ENCODE measurements around the gene CRAMP1. TPM values are rescaled to one million over a fixed set of nuclear protein-coding genes. Genes with fewer than 3 reads are reported as not detected.
A peak's percentile ranks its signal among the peaks of the same experiment; 100 is the strongest.
"Not testable (repeated sequence)": the region's sequence is repeated elsewhere in the genome, so short reads cannot be mapped to it uniquely, and the experiment has no call there.

Gene CRAMP1
- total RNA-seq, 1 experiment from 2014 or later: 9.1 TPM

DNA sequence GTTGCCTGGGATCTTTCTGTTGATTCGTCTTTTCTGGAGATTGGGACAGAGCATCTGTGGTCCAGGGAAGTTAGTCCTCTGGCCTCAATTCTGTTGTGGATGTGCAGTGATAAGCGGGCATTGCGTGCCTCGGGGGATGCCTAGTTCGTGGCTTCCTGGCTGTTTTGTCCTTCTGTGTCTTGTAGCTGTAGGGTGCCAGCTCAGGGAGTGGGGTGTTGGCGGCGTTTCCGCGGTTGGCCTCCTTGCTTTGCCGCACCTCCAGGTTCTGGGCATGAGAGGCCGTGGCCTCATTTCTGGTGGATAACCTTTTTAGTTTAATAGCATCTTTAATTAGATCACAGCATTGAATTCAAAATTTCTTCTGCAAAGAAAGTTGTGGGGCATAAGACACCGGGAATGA, 64.5 kb downstream of the CRAMP1 start:
- DNase-seq (ENCODE audit: extremely low read depth, low read depth): no peak

DNA sequence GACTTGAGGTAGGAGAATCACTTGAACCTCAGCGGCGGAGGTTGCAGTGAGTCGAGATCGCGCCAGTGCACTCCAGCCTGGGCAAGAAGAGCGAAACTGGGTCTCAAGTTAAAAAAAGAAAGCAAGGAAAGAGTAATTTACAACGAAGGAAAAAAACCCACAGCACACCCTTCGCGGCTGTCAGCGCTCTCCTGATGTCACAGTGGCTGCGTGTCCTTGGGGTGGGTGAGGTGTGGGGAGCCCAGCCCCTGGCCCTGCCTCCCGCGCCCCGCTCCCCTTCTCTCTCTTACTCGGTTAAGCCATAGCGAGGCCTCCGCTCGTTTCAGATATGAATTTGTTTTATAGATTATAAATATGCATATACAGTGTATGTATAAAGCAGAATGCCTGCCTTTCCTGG, 65.2 kb downstream of the CRAMP1 start:
- no peak for DNase-seq (ENCODE audit: extremely low read depth, low read depth)

DNA sequence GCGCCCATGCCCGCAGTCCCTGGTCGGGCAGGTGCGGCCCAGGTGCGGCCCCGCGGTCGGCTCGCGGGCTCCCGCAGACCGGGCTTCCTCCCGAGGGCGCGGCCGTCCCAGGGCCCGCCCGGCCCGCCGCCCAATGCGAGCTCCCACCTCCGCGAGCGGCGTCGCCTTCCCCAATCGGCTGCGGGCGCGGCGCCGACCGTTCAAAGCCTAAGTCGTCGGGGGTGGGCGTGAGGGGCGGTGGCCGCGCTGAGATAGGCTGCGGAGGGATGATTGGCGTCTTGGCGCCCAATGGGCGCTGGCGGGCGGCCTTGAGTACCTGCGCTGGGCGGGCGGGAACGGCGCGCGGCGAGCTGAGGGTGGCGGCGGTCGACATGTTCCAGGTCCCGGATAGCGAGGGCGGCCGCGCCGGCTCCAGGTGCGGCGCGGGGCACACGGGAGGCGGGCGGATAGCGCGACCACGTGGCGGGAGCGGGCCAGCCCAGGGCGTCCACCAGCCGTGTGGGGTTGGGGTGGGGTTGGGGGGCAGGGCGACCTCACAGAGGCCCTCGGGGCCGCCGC, 65.9 kb downstream of the CRAMP1 start, which contains the start of gene JPT2:
Gene JPT2 (plus strand): TSS at position 338 of the 558 bp plus-strand sequence. CDS start 34 bp downstream, at position 372.
- DNase-seq (ENCODE audit: extremely low read depth, low read depth): peak; percentile 96

DNA sequence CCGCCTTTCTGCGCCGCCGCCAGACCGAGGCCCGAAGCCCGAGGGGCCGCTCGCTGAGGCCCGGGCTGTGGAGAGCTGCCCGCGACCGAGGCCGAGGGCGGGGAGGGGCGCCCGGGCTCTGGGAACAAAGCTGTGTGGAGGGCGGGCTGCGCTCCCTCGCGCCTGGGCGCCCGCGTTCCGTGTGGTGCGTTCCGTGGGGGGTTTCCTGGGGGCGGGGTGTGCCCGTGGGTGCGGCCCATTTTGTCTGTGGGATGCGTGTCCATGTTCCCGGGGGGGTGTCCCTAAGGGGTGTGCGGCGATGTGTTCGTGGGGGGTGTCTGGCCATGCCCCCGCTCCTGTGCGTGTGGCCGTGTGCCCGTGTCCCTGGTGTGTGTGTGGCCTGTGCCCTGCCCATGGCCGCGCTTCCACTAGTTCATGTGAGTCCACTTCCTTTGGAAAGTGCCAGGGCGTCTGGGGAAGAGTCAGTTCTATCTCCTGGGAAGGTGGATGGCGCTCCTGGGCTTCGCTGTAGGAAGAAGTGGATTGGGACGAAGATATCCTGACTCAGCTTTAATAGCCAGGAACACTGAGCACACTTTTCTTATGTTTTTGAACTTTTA, 66.4 kb downstream of the CRAMP1 start:
- DNase-seq (ENCODE audit: extremely low read depth, low read depth): peak; percentile 24

DNA sequence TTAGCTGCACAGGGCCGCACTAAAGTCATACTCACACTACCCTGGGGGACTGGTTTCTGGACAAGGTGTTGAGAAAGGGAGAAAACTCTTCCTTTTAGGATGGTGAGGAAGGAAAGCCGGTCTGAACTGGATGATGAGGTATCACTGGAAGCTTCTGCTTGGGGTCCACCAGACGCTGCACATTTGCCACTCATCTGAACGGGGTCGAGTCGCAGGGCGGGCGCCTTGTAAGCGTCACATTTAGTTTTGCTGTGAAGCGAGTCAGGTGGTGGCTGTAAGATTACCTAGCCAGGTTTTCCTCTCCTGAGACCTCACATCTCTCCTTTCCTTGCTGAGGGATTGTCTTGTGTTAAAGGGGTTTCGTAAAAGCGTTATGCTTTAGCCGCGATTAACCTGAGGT, 68.2 kb downstream of the CRAMP1 start:
- DNase-seq (ENCODE audit: extremely low read depth, low read depth): no peak

DNA sequence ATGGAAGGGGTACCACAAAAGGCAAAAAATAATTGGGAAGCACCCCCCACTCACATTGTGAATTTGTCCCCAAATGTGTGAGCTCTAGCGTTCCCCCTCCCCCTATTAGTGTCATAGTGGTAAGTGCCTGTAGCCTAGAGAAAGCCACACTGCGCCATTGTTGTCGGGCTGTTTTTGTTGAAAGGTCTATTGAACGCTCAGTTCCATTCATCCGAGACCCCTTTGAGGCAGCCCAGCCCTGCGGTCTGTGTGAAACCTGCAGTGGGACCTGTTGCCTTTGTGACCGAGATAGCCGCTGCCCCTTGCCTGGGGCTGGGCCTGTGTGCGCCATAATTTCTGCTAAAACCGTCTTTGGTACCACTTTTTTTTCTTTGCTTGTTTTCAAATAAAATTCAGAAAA, 68.9 kb downstream of the CRAMP1 start:
- no peak for DNase-seq (ENCODE audit: extremely low read depth, low read depth)

DNA sequence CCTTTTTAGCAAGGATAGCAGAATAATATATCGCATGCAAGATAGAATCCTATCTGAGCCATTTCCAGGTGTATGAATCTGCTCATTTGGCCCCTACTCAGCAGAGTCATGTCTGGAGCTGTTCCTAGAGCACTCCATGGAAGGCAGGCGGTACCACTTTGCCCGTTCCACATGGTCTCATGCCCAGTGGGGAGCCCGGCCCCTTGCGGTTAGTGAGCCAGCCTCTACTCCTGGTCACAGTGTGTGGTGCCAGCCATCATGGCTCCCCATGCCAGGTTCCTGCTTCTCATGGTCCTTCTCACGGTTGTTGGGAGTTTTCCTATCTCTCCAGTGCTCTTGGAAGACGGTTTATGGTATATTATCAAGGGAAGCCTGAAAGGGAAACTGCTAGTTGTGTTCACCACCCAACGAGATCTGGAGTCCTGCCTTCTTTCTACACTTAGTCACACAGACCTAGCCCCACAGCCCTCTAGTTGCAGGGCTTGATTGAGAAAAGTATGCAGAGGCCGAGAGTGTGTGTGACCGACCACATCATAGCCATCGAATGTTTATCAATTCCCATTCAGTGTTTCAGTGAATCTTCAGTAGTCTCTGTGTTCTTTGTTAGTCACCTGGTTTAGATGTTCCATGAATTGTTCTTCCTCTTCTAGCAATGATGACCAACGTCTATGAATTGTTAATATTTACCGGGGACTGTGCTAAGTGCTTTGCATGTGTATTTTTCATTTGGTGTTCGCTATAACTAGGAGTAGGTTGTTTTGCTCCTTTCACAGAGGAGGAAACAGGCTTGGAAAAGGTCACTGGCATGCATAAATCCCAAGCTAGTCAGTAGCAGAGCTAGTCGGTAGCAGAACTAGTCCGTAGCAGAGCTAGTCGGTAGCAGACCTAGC, 75.5 kb downstream of the CRAMP1 start:
- DNase-seq (ENCODE audit: extremely low read depth, low read depth): no peak

DNA sequence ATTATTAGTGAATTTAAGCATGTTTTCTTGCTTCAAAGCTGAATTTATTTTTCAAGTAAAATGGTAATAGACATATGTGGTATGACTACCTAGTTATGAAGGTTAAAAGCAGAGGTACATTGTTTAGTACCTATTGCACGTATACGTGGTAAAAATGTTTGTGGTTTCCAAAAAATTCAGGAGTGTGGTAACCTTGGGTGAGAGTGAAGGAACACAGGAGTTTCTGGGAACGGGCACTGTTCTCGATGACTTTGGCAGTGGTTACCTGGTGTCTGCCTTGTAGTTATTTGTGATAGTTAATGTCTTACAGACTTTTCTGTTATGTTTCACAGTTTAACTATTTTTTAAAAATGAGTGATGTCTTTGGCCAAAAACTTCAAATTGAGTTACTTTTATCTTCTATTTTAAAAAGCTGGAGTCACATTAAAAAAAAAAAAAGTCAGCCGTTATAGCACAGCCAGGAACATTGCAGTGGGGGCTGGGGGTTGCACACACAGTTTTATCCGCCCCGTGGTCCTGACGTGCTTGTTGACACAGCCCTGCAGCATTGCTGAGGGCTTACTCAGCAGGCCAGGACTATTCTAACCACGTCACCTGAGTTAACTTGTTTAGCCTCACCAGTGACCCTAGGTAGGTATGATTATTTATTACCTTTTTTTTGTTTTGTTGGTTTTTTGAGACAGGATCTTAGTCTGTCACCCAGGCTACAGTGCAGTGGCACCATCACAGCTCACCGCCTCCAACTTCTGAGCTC, 76.8 kb downstream of the CRAMP1 start:
- no peak for DNase-seq (ENCODE audit: extremely low read depth, low read depth)

DNA sequence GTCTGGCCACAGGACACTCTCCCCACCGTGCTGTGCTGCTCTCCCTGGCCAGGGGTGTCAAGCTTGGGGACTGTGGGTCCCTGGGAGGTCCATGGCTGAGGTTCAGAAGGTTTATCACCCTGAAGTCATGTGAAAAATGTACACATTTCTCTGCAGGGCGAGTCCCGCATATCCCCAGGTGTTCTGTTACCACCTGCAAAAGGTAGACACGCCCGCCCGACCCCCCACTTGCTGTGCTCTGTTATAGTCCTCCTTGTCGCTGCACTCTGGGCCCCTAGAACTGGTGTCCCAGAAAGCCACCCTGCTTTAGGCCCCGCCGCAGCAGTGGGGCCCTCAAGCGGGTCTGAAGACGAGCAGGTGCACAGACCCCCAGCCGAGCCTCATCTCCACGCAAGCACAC, 77.7 kb downstream of the CRAMP1 start:
- no peak for DNase-seq (ENCODE audit: extremely low read depth, low read depth)

DNA sequence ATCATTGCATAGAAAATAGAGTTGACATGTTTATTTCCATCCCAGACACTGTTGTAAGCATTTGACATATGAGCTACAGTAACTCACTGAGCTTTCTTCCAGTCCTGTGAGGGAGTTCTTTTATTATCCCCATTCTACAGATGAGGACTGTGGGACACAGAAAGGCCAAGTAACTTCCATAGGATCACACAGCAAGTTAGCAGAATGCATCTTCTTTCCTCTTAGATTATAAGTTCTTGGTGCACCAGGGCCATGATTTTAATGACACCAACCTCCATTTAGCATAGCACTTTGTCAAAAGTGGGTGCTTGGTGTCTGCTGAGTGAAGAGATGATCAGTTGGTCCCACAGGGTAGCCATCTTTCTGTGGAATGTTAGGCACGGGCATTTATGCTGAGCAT, 78.7 kb downstream of the CRAMP1 start:
- no peak for DNase-seq (ENCODE audit: extremely low read depth, low read depth)

DNA sequence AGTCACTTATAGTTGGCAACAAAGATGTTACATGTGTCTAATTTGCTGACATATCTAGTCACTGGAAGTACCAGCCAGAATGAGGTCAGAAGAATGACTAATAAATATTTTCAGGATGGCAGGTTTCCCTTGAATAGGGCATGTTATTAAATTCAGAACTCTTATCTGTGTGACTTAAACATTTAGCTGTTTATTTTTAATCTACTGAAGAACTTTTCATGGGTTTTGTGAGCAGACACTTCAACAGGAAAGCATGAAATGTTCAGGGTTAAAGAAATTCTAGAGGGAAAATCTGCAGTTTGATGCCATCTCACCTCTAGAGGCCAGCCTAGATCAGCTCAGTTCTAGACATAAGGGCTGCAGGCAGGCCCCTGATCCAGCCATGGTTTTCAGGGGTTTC, 79.1 kb downstream of the CRAMP1 start:
- DNase-seq (ENCODE audit: extremely low read depth, low read depth): no peak

DNA sequence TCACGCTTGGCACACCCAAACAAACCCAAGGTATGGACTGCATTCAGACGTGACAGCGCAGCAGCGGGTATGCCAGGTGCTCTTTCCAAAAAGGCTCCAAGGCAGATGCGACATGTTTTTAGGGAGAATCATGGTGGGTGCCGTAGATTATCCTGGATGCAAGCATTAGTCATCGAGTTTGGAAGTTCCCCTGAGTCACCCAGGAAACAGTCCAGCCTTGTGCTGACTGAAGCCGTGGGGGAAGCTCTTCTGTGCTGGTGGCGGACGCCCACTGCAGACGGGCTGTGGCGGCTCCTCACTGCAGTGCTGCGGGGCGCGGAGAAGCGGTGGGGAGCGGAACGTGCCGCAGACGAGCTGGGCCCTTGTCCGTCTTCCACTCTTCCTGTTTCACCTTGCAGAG, 79.8 kb downstream of the CRAMP1 start:
- no peak for DNase-seq (ENCODE audit: extremely low read depth, low read depth)

DNA sequence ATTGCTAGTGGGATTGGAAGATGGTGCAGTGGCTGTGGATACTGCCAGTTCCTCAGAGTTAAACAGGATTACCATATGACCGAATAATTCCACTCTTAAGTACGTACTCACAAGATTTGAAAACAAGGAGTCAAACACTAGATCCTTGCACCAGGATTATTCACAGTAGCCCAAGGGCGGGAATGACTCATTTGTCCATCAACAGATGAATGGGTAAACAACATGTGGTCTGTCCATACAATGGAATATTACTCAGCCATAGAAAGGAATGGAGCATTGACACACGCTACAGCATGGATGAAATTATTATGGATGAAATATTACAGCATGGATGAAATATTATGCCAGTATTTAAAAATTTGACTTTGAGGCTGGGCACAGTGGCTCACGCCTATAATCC, 84.7 kb downstream of the CRAMP1 start:
- peak; percentile 27 for DNase-seq (ENCODE audit: extremely low read depth, low read depth)

DNA sequence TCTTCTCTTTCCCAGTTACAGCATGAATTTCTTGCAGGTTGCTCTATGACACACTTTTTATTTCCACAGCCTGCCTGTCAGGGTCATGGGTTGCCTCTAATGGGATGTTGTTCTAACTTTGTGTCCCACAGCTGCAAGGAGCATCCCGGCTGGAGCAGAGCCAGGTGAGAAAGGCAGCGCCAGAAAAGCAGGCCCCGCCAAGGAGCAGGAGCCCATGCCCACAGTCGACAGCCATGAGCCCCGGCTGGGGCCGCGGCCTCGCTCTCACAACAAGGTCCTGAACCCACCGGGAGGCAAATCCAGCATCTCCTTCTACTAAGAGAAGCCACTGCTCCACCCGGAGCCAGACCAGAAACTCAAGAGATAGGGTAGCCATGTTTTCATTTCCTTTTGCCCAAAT, 86.5 kb downstream of the CRAMP1 start:
- DNase-seq (ENCODE audit: extremely low read depth, low read depth): no peak

DNA sequence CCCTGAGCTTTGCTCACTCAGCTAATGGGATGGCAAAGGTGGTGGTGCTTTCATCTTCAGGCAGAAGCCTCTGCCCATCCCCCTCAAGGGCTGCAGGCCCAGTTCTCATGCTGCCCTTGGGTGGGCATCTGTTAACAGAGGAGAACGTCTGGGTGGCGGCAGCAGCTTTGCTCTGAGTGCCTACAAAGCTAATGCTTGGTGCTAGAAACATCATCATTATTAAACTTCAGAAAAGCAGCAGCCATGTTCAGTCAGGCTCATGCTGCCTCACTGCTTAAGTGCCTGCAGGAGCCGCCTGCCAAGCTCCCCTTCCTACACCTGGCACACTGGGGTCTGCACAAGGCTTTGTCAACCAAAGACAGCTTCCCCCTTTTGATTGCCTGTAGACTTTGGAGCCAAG, 88.1 kb downstream of the CRAMP1 start:
- DNase-seq (ENCODE audit: extremely low read depth, low read depth): no peak

DNA sequence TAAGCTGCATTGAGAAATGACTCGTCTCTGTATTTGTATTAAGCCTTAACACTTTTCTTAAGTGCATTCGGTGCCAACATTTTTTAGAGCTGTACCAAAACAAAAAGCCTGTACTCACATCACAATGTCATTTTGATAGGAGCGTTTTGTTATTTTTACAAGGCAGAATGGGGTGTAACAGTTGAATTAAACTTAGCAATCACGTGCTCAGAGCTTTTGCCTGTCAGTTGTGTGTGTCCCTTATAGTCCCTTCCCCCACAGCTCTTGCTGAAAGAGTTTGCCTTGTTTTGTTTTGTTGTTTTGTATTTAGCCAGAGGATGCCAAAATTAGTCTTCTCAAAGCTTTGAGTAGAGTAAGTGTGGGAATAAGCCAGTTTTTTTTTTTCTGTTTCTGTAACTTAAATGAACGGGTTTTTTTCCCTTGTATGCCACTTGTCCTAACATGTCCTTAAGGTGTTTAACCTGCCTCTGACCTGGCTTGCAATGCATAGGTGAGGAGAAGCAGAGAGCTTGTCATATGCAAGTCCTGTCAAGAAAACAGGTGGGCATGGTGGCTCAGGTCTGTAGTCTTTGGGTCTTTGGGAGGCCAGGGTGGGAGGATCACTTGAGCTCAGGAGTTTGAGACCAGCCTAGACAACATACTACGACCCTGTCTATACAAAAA, 89.2 kb downstream of the CRAMP1 start:
- no peak for DNase-seq (ENCODE audit: extremely low read depth, low read depth)

DNA sequence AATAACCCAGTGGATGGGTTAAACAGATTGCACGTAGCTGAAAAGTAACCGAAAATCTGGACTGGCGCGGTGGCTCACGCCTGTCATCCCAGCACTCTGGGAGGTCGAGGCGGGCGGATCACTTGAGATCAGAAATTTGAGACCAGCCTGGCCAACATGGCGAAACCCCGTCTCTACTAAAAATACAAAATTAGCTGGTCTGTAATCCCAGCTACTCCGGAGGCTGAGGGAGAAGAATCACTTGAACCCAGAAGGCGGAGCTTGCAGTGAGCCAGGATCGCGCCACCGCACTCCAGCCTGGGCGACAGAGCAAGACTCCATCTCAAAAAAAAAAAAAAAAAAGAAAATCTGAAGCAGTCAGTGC, 93.1 kb downstream of the CRAMP1 start:
- DNase-seq (ENCODE audit: extremely low read depth, low read depth): not testable (repeated sequence)

DNA sequence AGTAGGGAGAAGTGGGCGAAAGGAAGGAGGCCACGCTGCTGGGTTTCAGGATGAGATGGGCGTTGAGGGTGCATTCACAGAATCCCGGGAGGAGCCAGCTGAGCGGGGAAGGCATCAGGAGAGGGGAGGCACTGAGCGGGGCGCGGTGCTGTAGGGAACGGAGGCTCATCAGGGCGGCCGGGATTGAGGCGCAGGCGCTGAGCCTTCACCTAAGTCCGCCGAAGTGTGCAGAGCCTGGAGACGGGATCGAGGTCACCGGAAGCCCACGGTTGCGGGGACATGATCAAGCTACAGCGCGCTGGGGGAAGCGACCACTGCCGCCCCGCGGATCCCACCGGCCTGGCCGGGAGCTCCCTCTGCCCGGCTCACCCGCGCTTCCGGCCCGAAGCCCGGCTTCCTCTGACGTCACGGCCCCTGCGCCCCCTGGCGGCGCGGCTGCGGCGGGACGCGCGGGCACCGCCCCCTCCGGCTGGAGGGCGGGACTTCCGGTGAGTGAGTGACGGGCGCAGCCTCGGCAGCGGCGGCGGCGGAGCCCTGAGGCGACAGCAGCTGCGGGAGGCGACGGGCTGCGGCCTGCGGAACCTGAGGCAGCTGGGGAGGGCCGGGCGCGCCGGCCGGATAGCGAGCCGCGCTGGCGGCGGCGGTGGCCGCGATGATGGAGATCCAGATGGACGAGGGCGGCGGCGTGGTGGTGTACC, 93.7 kb downstream of the CRAMP1 start, which contains the start of gene MAPK8IP3:
Gene MAPK8IP3 (plus strand): TSS at position 508 of the 698 bp plus-strand sequence. CDS start 145 bp downstream, at position 653.
- DNase-seq (ENCODE audit: extremely low read depth, low read depth): peak; percentile 85

DNA sequence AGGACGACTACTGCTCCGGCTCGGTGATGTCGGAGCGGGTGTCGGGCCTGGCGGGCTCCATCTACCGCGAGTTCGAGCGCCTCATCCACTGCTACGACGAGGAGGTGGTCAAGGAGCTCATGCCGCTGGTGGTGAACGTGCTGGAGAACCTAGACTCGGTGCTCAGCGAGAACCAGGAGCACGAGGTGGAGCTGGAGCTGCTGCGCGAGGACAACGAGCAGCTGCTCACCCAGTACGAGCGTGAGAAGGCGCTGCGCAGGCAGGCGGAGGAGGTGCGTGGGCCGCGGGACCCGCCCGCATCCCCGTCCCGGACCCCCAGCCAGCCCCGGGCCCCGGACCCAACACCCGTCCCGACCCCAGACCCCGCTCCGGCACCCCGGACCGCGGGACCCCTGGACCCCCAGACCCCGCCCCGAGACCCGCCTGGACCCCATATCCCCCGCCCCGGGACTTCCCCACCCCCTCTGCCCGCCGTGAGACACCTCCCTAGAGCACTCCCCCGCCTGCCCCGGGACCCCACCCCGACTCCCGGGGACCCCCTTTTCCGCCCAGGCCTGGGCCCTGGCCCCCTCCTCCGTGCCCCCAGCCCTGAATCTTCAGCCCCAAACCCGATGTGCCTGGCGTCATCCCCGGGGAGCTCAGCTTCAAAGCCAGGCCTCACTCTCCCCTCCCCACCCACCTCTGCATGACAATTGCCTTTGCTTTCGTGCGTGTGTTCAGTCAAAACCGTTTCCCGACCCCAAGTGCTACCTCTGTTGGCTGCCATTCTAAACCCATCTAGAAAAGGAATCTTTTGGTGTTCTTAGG, 94.4 kb downstream of the CRAMP1 start:
- DNase-seq (ENCODE audit: extremely low read depth, low read depth): no peak

Data from NCI-H460 (cell line).